ENCODE measurements around the gene MAP3K20.

GRCh38 chr2:173043897-173044519 is 31.6 kb upstream of the MAP3K20 start:
- TF ChIP-seq CTCF (IDR thresholded peaks at IDR 0.05) = no peak
- no peak for TF ChIP-seq EZH2phosphoT487 (IDR thresholded peaks at IDR 0.05)

Measured in neural progenitor cell (in vitro differentiated cells).